SK-N-SH (cell line): ENCODE data around the gene ARHGAP6. TPM values are rescaled to one million over a fixed set of nuclear protein-coding genes. Genes with fewer than 3 reads are reported as not detected.

Experiments
- CTCF ChIA-PET: fragments of 300-600, 350-600 bp; formaldehyde crosslinking; extraction: SDS; loops from one replicate; lab custom pipeline; 2021; lab: Yijun Ruan, JAX
- POLR2A ChIA-PET: fragments of 350-600 bp; sonication (Branson Sonifier 250); formaldehyde crosslinking; extraction: SDS; loops from one replicate; lab custom pipeline; 2020; ENCODE audit warnings: antibody characterized with exemption, inconsistent platforms; lab: Yijun Ruan, JAX
- DNase-seq: peaks from one replicate; pipeline ENCODE4 v3.0.0; 2012
- H2AFZ ChIP-seq: fragments of 200-600 bp; sonication (generic); 2 replicates; pipeline ENCODE4 v1.8.1; 2016; ENCODE audit warnings: antibody characterized with exemption, mild to moderate bottlenecking, low read depth
- H3F3A ChIP-seq: fragments of 200-600 bp; sonication (generic); replicated peaks from 2 replicates; pipeline ENCODE3; 2016; ENCODE audit warnings: antibody characterized with exemption, mild to moderate bottlenecking; ENCODE audit not compliant: insufficient read depth
- H3K27ac ChIP-seq, 2 experiments: fragments of 200-500 bp in 1 of 2; fragments of 200-600 bp in 1 of 2; sonication (Bioruptor generic) in 1 of 2; sonication (generic), shearing (Covaris generic) in 1 of 2; 2 replicates each; pipeline versions ENCODE4 v1.5.1 to v1.6.1; 2014 to 2016; ENCODE audit warnings: low read depth in 2 of 2, inconsistent platforms in 1 of 2, low read length in 1 of 2, mild to moderate bottlenecking in 1 of 2, mixed read lengths in 1 of 2
- H3K27me3 ChIP-seq: fragments of 200-600 bp; sonication (generic), shearing (Covaris generic); 2 replicates; pipeline ENCODE4 v1.6.1; 2016; ENCODE audit warnings: mixed run types; ENCODE audit not compliant: insufficient read depth
- H3K36me3 ChIP-seq, 2 experiments: fragments of 200-500 bp in 1 of 2; fragments of 200-600 bp in 1 of 2; sonication (Bioruptor generic) in 1 of 2; sonication (generic) in 1 of 2; replicated peaks in 1 of 2; 2 replicates each; pipeline versions ENCODE3 to v1.5.1; 2014 to 2016; ENCODE audit warnings: low read length in 1 of 2, mild to moderate bottlenecking in 1 of 2; ENCODE audit not compliant: insufficient read depth in 2 of 2, control insufficient read depth in 1 of 2
- H3K4me1 ChIP-seq, 2 experiments: fragments of 200-500 bp in 1 of 2; fragments of 200-600 bp in 1 of 2; sonication (Bioruptor generic) in 1 of 2; sonication (generic), shearing (Covaris generic) in 1 of 2; 2 replicates each; pipeline versions ENCODE4 v1.5.1 to v1.6.1; 2014 to 2016; ENCODE audit warnings: low read depth in 1 of 2, low read length in 1 of 2, mixed run types in 1 of 2; ENCODE audit not compliant: insufficient read depth in 2 of 2, control insufficient read depth in 1 of 2
- H3K4me2 ChIP-seq: fragments of 200-600 bp; sonication (generic), shearing (Covaris generic); 2 replicates; pipeline ENCODE4 v1.6.1; 2017; ENCODE audit warnings: mixed run types
- H3K4me3 ChIP-seq, 2 experiments: fragments of 200-500 bp in 1 of 2; fragments of 200-600 bp in 1 of 2; sonication (Bioruptor generic) in 1 of 2; sonication (generic), shearing (Covaris generic) in 1 of 2; 2 replicates each; pipeline versions ENCODE4 v1.5.1 to v1.8.1; 2014 to 2016; ENCODE audit warnings: low read depth in 2 of 2, inconsistent platforms in 1 of 2, low read length in 1 of 2, mild to moderate bottlenecking in 1 of 2, mixed read lengths in 1 of 2, moderate library complexity in 1 of 2
- H3K79me2 ChIP-seq: fragments of 200-600 bp; sonication (generic); 2 replicates; pipeline ENCODE4 v1.8.1; 2017; ENCODE audit warnings: mild to moderate bottlenecking; ENCODE audit not compliant: insufficient read depth
- H3K9ac ChIP-seq: fragments of 200-600 bp; sonication (generic); 2 replicates; pipeline ENCODE4 v1.6.1; 2017; ENCODE audit warnings: mixed run types
- H3K9me2 ChIP-seq: fragments of 200-600 bp; sonication (generic); 2 replicates; pipeline ENCODE4 v1.6.1; 2017; ENCODE audit warnings: mixed run types
- H3K9me3 ChIP-seq: fragments of 200-600 bp; sonication (generic); 2 replicates; pipeline ENCODE4 v1.6.1; 2017; ENCODE audit warnings: mixed run types, mild to moderate bottlenecking, moderate library complexity
- H4K20me1 ChIP-seq: fragments of 200-600 bp; sonication (generic); 2 replicates; pipeline ENCODE4 v1.6.1; 2017; ENCODE audit warnings: mild to moderate bottlenecking, mixed run types; ENCODE audit not compliant: insufficient read depth
- CTCF ChIP-seq: fragments of 200-600 bp; sonication (generic); IDR thresholded peaks from 2 replicates; pipeline ENCODE4 v1.6.1; 2017; ENCODE audit warnings: antibody characterized with exemption, mild to moderate bottlenecking, moderate library complexity
- ELF1 ChIP-seq: IDR thresholded peaks from 2 replicates; pipeline ENCODE4 v1.4.0; 2012
- EZH2phosphoT487 ChIP-seq: fragments of 200-600 bp; sonication (generic); IDR thresholded peaks from 2 replicates; pipeline ENCODE4 v1.6.1; 2017; ENCODE audit warnings: low read depth, mixed run types, mild to moderate bottlenecking, antibody characterized with exemption, moderate library complexity, borderline replicate concordance
- GABPA ChIP-seq: IDR thresholded peaks from 2 replicates; pipeline ENCODE4 v1.4.0; 2012; ENCODE audit warnings: low read depth, mild to moderate bottlenecking
- IRF3 ChIP-seq: fragments of 150-350 bp; IDR thresholded peaks from 2 replicates; pipeline ENCODE4 v1.6.1; 2016; ENCODE audit warnings: mild to moderate bottlenecking, low read depth, low read length
- MEF2A ChIP-seq: IDR thresholded peaks from 2 replicates; pipeline ENCODE4 v1.4.0; 2012; ENCODE audit warnings: low read depth, borderline replicate concordance
- MXI1 ChIP-seq: IDR thresholded peaks from 2 replicates; pipeline ENCODE4 v1.6.1; 2012; ENCODE audit warnings: mild to moderate bottlenecking, low read depth, low read length, improper control_type of control experiment
- NFIC ChIP-seq: IDR thresholded peaks from 2 replicates; pipeline ENCODE4 v1.4.0; 2012; ENCODE audit warnings: borderline replicate concordance
- RAD21 ChIP-seq: IDR thresholded peaks from 2 replicates; pipeline ENCODE4 v1.6.1; 2012; ENCODE audit warnings: mild to moderate bottlenecking, low read length
- RCOR1 ChIP-seq: fragments of 150-350 bp; IDR thresholded peaks from 2 replicates; pipeline ENCODE4 v1.6.1; 2017; ENCODE audit warnings: antibody characterized with exemption, low read length
- REST ChIP-seq: IDR thresholded peaks from 2 replicates; pipeline ENCODE4 v1.6.1; 2012; ENCODE audit warnings: mild to moderate bottlenecking, low read depth, low read length, moderate library complexity
- RFX5 ChIP-seq: IDR thresholded peaks from 2 replicates; pipeline ENCODE4 v1.6.1; 2012; ENCODE audit warnings: mild to moderate bottlenecking, improper control_type of control experiment, low read length
- RXRA ChIP-seq: IDR thresholded peaks from 2 replicates; pipeline ENCODE4 v1.4.0; 2012; ENCODE audit warnings: low read depth, mild to moderate bottlenecking, borderline replicate concordance
- SIN3A ChIP-seq: IDR thresholded peaks from 2 replicates; pipeline ENCODE4 v1.6.1; 2012; ENCODE audit warnings: low read depth, mild to moderate bottlenecking, low read length, moderate library complexity, borderline replicate concordance
- TAF1 ChIP-seq: IDR thresholded peaks from 2 replicates; pipeline ENCODE4 v1.6.1; 2012; ENCODE audit warnings: low read depth, mild to moderate bottlenecking, low read length, moderate library complexity, borderline replicate concordance
- YY1 ChIP-seq: IDR thresholded peaks from 2 replicates; pipeline ENCODE4 v1.4.0; 2012; ENCODE audit warnings: low read depth, mild to moderate bottlenecking
- ZBTB33 ChIP-seq: IDR thresholded peaks from 2 replicates; pipeline ENCODE4 v1.4.0; 2012; ENCODE audit warnings: low read depth, borderline replicate concordance
- WGBS: methylation state at CpG from one replicate; pipeline ENCODE4 v1.1.6; 2017; ENCODE audit warnings: low lambda C conversion rate; 5-methylcytosine and 5-hydroxymethylcytosine counted together
- polyA plus RNA-seq, 3 experiments: library from polyadenylated mRNA; depleted of rRNA; stranded (reverse); fragments of >200 nt; gene quantifications; 2 replicates each; pipeline ENCODE4 v1.2.3, GENCODE V29; 2012

The ARHGAP6 gene
- polyA plus RNA-seq, 1 of the 3 experiments (the other 2 are of a cell fraction) = 0.16 TPM

GRCh38 chrX:11641349-11642065, 24.2 kb downstream of the ARHGAP6 start:
- Histone ChIP-seq H3F3A (no peaks in the 10 kb centered on the region), H3K9ac (no peak overlapping the region), H2AFZ (no peak overlapping the region), H3K9me3 (no peaks in the 10 kb centered on the region), H3K4me2 (no peak overlapping the region), H3K79me2 (no peaks in the 10 kb centered on the region), H3K36me3 (no peaks in the 10 kb centered on the region), H3K4me3 (no peak overlapping the region), H4K20me1 (no peaks in the 10 kb centered on the region), H3K9me2 (no peaks in the 10 kb centered on the region), H3K27me3 (no peaks in the 10 kb centered on the region), H3K4me1 (no peaks in the 10 kb centered on the region), H3K27ac (no peak overlapping the region)
- DNase-seq = no peak
- TF ChIP-seq NFIC (no peak), GABPA (no peak), EZH2phosphoT487 (no peak), MEF2A (no peak)
- ChIA-PET POLR2A (no interaction called here), CTCF (no interaction called here)
- 2% methylated on average over 9 of the region's 9 CpGs for WGBS

GRCh38 chrX:11640089-11640488, 25.6 kb downstream of the ARHGAP6 start:
- Histone ChIP-seq H3K27me3 (no peaks in the 10 kb centered on the region), H3F3A (no peaks in the 10 kb centered on the region), H3K27ac (no peak overlapping the region), H3K4me1 (no peaks in the 10 kb centered on the region), H3K79me2 (no peaks in the 10 kb centered on the region), H3K9me2 (no peaks in the 10 kb centered on the region), H3K9me3 (no peaks in the 10 kb centered on the region), H4K20me1 (no peaks in the 10 kb centered on the region), H3K36me3 (no peaks in the 10 kb centered on the region), H2AFZ (no peak overlapping the region), H3K9ac (no peak overlapping the region), H3K4me3 (no peak overlapping the region), H3K4me2 (no peak overlapping the region)
- TF ChIP-seq RFX5 (no peak), YY1 (no peak), RAD21 (no peak), IRF3 (no peak), MEF2A (no peak), TAF1 (no peak), RCOR1 (no peak), ELF1 (no peak), ZBTB33 (no peak), MXI1 (no peak), RXRA (no peak), SIN3A (no peak), REST (no peak), CTCF (no peak)
- ChIA-PET POLR2A (no interaction called here), CTCF (interaction anchor here (1.4 kb wide), 1 partner anchor 11 kb away, joined by 3 read pairs; no protein-coding TSS in a partner anchor)
- 5% methylated on average over 4 of the region's 4 CpGs for WGBS
- no peak for DNase-seq
